ENCODE results near the gene RAX2. TPM values are rescaled to one million over a fixed set of nuclear protein-coding genes. Genes with fewer than 3 reads are reported as not detected.

The RAX2 gene
- total RNA-seq, 1 donor from 2014 or later: not detected

DNA sequence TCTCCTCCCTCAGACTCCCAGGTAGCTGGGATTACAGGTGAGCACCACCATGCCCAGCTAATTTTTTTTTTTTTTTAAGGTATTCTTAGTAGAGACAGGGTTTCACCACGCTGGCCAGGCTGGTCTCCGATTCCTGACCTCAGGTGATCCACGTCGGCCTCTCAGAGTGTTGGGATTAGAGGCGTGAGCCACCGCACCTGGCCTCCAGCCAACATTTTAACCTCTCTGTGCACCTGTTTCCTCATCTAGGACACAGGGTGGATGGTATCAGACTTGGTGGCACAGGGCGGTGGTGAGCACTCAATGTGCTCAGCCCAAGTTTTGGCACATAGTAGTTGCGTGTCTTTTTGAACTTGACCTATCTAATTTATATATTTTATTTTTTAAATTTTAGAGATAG is 23.1 kb downstream of the RAX2 start:
- TF ChIP-seq CTCF (conservative IDR thresholded peaks at IDR 0.05; ENCODE audit: low read depth, low read length): no peak
- H3K4me3 ChIP-seq (ENCODE audit: low read depth, low read length): no peak overlapping the region
- DNase-seq (ENCODE audit: low read depth): no peak

- TF ChIP-seq CTCF (conservative IDR thresholded peaks at IDR 0.05; ENCODE audit: low read depth, low read length): no peak
- H3K4me3 ChIP-seq (ENCODE audit: low read depth, low read length): no peak overlapping the region
- no peak for DNase-seq (ENCODE audit: low read depth)
Measured at GRCh38 chr19:3746371-3747056, 25.5 kb downstream of the RAX2 start.

DNA sequence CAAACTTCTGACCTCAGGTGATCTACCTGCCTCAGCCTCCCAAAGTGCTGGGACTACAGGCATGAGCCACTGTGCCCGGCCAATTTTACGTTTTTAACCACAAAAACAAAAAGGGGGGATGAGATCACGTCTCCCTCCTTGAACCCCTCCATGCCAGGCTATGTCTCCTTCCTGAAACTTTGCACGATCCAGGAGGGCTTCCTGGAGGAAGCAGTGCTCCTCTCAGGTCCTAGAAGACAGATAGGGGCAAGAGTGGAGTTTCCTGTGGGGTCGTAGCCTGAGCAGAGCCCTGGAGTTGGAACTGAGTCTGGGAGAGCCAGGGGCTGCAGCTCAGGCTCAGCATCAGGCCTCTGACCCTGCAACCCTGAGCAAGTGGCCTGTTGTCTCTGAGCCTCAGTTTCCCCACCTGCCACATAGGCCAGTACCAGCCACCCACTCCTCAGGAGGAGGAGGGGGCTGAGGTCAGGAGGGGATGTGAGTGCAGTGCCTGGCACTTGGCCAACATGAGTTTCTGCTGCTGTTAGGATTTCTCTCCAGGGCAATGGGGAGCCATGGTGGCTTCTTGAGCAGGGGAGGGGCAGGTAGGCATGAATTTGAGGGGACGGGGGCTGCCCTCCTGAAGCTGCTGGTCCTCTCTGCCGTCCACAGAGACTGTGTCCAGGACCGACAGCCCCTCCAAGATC is 26.5 kb downstream of the RAX2 start:
- DNase-seq (ENCODE audit: low read depth): no peak
- H3K4me3 ChIP-seq (ENCODE audit: low read depth, low read length): no peak overlapping the region
- no peak for TF ChIP-seq CTCF (conservative IDR thresholded peaks at IDR 0.05; ENCODE audit: low read depth, low read length)

DNA sequence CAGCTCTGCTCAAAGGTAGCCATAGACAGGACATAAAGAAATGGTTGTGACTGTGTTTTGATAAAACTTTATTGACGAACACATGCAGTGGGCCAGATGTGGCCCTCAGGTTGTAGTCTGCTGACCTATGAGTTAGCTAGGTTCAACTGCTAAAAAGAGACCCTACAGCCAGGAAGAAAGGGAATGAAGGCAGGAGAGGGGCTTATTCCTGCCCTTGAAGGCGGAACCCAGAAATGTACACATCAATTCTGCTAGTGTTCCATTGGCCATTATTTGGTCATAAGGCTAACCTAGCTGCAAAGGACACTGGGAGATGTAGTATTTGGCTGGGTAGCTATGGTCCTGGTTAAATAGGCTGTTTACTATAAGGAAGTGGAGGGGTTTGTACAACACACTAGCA is 28.5 kb downstream of the RAX2 start:
- no peak for DNase-seq (ENCODE audit: low read depth)
- TF ChIP-seq CTCF (conservative IDR thresholded peaks at IDR 0.05; ENCODE audit: low read depth, low read length): no peak
- H3K4me3 ChIP-seq (ENCODE audit: low read depth, low read length): no peak overlapping the region

DNA sequence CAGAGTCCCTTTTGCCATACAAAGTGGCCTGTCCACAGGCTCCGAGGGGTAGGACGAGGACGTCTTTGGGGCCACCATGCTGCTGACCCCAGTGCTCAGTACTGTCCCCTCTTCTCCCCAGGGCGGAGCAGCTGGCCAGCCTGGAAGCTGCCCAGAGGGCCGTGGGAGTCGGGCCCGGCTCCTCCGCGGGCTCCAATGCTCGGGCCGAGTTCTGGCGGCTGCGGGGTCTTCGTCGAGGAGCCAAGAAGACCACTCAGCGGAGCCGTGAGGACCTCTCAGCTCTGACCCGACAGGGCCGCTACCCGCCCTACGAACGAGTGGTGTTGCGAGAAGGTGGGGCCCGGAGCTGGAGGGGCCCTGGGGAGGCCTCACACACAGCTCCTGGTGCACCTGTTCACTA is 31.6 kb downstream of the RAX2 start:
- TF ChIP-seq CTCF (conservative IDR thresholded peaks at IDR 0.05; ENCODE audit: low read depth, low read length): no peak
- DNase-seq (ENCODE audit: low read depth): no peak
- H3K4me3 ChIP-seq (ENCODE audit: low read depth, low read length): no peak overlapping the region

- TF ChIP-seq CTCF (conservative IDR thresholded peaks at IDR 0.05; ENCODE audit: low read depth, low read length): no peak
- DNase-seq (ENCODE audit: low read depth): no peak
- no peak overlapping the region for H3K4me3 ChIP-seq (ENCODE audit: low read depth, low read length)
Measured at GRCh38 chr19:3738477-3739220, 33.4 kb downstream of the RAX2 start.

Measured in epithelial cell of proximal tubule (primary cell).